Endothelial cell of umbilical vein (primary cell): Measurements from ENCODE around the gene RAP1GAP2. TPM values are rescaled to one million over a fixed set of nuclear protein-coding genes. Genes with fewer than 3 reads are reported as not detected.

Experiments
- BruUV-seq: library from RNA; stranded (reverse); fragments of 400-500 nt; replicated peaks from 2 replicates; lab custom pipeline; 2021; lab: Mats Ljungman, UMichigan
- CTCF ChIA-PET: fragments of 300-600, 350-600 bp; sonication (Branson Sonifier 250); formaldehyde crosslinking; loops from one replicate; lab custom pipeline; 2021; ENCODE audit warnings: antibody characterized with exemption, inconsistent platforms; lab: Charles Lee
- POLR2A ChIA-PET: fragments of 300-600, 350-600 bp; sonication (Branson Sonifier 250); formaldehyde crosslinking; loops from one replicate; lab custom pipeline; 2021; ENCODE audit warnings: antibody characterized with exemption, inconsistent platforms; lab: Charles Lee
- DNase-seq: peaks from one replicate; pipeline ENCODE4 v3.0.0-alpha.2; 2011; ENCODE audit warnings: low read depth, low spot score
- FAIRE-seq: peaks from 2 replicates; lab custom pipeline; 2011; peaks lifted over from hg19 to GRCh38; lab: Jason Lieb, UNC
- H2AFZ ChIP-seq: 2 replicates; pipeline ENCODE4 v1.6.0; 2012; ENCODE audit warnings: low read depth, low read length, control low read depth, inconsistent platforms
- H3K27ac ChIP-seq: 2 replicates; pipeline ENCODE4 v1.5.1; 2011; ENCODE audit warnings: low read depth, mild to moderate bottlenecking, control low read depth, low read length, moderate library complexity; ENCODE audit not compliant: insufficient read depth
- H3K27me3 ChIP-seq, 2 experiments: 2 replicates each; pipeline versions ENCODE4 v1.6.0 to v1.6.1; 2011; ENCODE audit warnings: low read length in 2 of 2, mixed read lengths in 1 of 2; ENCODE audit not compliant: control insufficient read depth in 2 of 2, insufficient read depth in 2 of 2
- H3K36me3 ChIP-seq, 2 experiments: 2 replicates in 1 of 2; 3 replicates in 1 of 2; pipeline ENCODE4 v1.5.1; 2011; ENCODE audit warnings: low read length in 2 of 2, mild to moderate bottlenecking in 1 of 2, moderate library complexity in 1 of 2; ENCODE audit not compliant: control insufficient read depth in 2 of 2, insufficient read depth in 2 of 2; ENCODE audit errors: extremely low read depth in 1 of 2
- H3K4me1 ChIP-seq: 3 replicates; pipeline ENCODE4 v1.5.1; 2011; ENCODE audit warnings: mild to moderate bottlenecking, low read length; ENCODE audit not compliant: control insufficient read depth, insufficient read depth; ENCODE audit errors: extremely low read depth
- H3K4me2 ChIP-seq: 2 replicates; pipeline ENCODE4 v1.6.1; 2011; ENCODE audit warnings: low read length, control low read depth, mixed read lengths; ENCODE audit not compliant: insufficient read depth
- H3K4me3 ChIP-seq, 3 experiments: fragments of 200-600 bp in 1 of 3; sonication (generic), shearing (Covaris generic) in 1 of 3; replicated peaks in 1 of 3; 2 replicates each; pipeline ENCODE4 v1.5.1; 2011 to 2016; ENCODE audit warnings: control low read depth in 3 of 3, low read length in 3 of 3, mild to moderate bottlenecking in 2 of 3, inconsistent platforms in 1 of 3, low read depth in 1 of 3, moderate library complexity in 1 of 3; ENCODE audit not compliant: insufficient read depth in 1 of 3
- H3K79me2 ChIP-seq: 2 replicates; pipeline ENCODE4 v1.6.0; 2012; ENCODE audit warnings: low read length, inconsistent platforms; ENCODE audit not compliant: control insufficient read depth, insufficient read depth
- H3K9ac ChIP-seq: replicated peaks from 2 replicates; pipeline ENCODE3; 2011; ENCODE audit warnings: low read length, control low read depth; ENCODE audit not compliant: insufficient read depth; ENCODE audit errors: extremely low read depth
- H3K9me1 ChIP-seq: replicated peaks from 3 replicates; pipeline ENCODE4 v1.6.0; 2011; ENCODE audit warnings: mild to moderate bottlenecking, low read length; ENCODE audit not compliant: control insufficient read depth, insufficient read depth; ENCODE audit errors: extremely low read depth
- H3K9me3 ChIP-seq: replicated peaks from 2 replicates; pipeline ENCODE4 v1.5.1; 2012; ENCODE audit warnings: low read length, inconsistent platforms; ENCODE audit not compliant: control insufficient read depth, insufficient read depth
- H4K20me1 ChIP-seq: replicated peaks from 2 replicates; pipeline ENCODE3; 2011; ENCODE audit warnings: mild to moderate bottlenecking, low read length; ENCODE audit not compliant: control insufficient read depth, insufficient read depth; ENCODE audit errors: extremely low read depth
- EZH2 ChIP-seq: IDR thresholded peaks from 2 replicates; pipeline ENCODE4 v1.6.1; 2012; ENCODE audit warnings: borderline replicate concordance, low read depth, mild to moderate bottlenecking, moderate library complexity, low read length, inconsistent platforms; ENCODE audit not compliant: severe bottlenecking
- FOS ChIP-seq: IDR thresholded peaks from 2 replicates; pipeline ENCODE4 v1.6.1; 2011; ENCODE audit warnings: mild to moderate bottlenecking, low read length, moderate library complexity, borderline replicate concordance; ENCODE audit not compliant: insufficient read depth
- GATA2 ChIP-seq: IDR thresholded peaks from 2 replicates; pipeline ENCODE4 v1.7.0; 2011; ENCODE audit warnings: low read depth, mild to moderate bottlenecking, moderate library complexity, mixed read lengths, low read length; ENCODE audit not compliant: insufficient read length, insufficient read depth
- JUN ChIP-seq: IDR thresholded peaks from 2 replicates; pipeline ENCODE4 v1.6.1; 2011; ENCODE audit warnings: borderline replicate concordance, low read depth; ENCODE audit not compliant: insufficient read length, insufficient read depth
- MYC ChIP-seq: IDR thresholded peaks from one replicate; pipeline ENCODE4 v1.6.1; 2011; ENCODE audit warnings: mild to moderate bottlenecking, low read depth, low read length
- POLR2A ChIP-seq: IDR thresholded peaks from 2 replicates; pipeline ENCODE4 v1.6.1; 2012; ENCODE audit warnings: low read depth, mild to moderate bottlenecking, control low read depth, low read length
- POLR2AphosphoS5 ChIP-seq: IDR thresholded peaks from 2 replicates; pipeline ENCODE4 v1.6.1; 2012; ENCODE audit warnings: low read depth, mild to moderate bottlenecking, control low read depth, low read length, moderate library complexity; ENCODE audit not compliant: insufficient read depth
- dilution Hi-C: fragments of 300-500 bp; cut with MboI; formaldehyde crosslinking; loops from one replicate; pipeline ENCODE4 v1.15.0; 2019; ENCODE audit warnings: low sequenced_read_pairs; ENCODE audit not compliant: extremely low pct_ligation_motif_present
- intact Hi-C: fragments of 100-400 bp; cut with micrococcal nuclease; formaldehyde crosslinking; loops from one replicate; pipeline ENCODE4 v1.10.0; 2022
- polyA plus RNA-seq, 4 experiments: library from polyadenylated mRNA; depleted of rRNA in 3 of 4; stranded (reverse) in 3 of 4; unstranded in 1 of 4; fragments of >200 nt; gene quantifications; 2 replicates each; pipeline versions ENCODE4 v1.2.1 to v1.2.3, GENCODE V29; 2011 to 2012; ENCODE audit warnings: missing spikeins in 1 of 4
- total RNA-seq: library from RNA; stranded (reverse); gene quantifications from 2 replicates; pipeline ENCODE4 v1.2.3, GENCODE V29; 2021
- TF ChIP-seq, protein P1 (sequence below): IDR thresholded peaks from 2 replicates; pipeline ENCODE4 v1.6.1; 2011; ENCODE audit not compliant: insufficient read depth, insufficient read length
- TF ChIP-seq, protein P2 (sequence below), 2 donors: IDR thresholded peaks; 1 replicate in 1 of 2; 2 replicates in 1 of 2; pipeline ENCODE4 v1.5.1; 2011; ENCODE audit warnings: low read length in 2 of 2, mild to moderate bottlenecking in 2 of 2, moderate library complexity in 2 of 2, control low read depth in 1 of 2, inconsistent platforms in 1 of 2, low read depth in 1 of 2; ENCODE audit not compliant: insufficient read depth in 1 of 2; ENCODE audit errors: extremely low read depth in 1 of 2

Gene RAP1GAP2
- total and polyA plus RNA-seq, 2 donors (not counting 3 experiments of a cell fraction or from before 2014, with no cell fraction given) = 1.4 to 3.6 TPM

DNA sequence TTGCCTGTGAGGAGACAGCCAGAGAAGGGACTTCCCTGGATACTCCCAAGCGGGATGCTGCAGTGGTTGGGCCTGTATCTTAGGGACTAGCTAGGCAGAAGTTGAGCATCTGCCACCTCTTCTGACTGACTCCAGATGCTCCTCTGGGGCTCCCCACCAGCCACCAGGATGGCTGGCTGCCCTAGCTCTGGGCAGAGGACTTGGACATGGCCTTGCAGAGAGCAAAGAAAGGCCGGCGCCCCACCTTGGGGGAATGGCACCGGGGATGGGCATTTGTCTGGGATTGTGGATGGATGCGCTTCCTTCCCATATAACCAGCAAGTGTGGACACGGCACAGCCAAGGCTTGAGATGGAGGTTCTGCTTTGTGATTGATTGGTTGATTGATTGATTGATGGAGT is 198.2 kb downstream of the RAP1GAP2 start:
- FAIRE-seq (no peak), DNase-seq (no peak)
- Histone ChIP-seq H4K20me1 (no peaks in the 10 kb centered on the region), H3K27me3 (no peaks in the 10 kb centered on the region), H3K27ac (no peak overlapping the region), H3K9me1 (no peaks in the 10 kb centered on the region), H3K4me2 (no peak overlapping the region), H3K4me3 (no peak overlapping the region), H2AFZ (no peak overlapping the region), H3K9ac (no peak overlapping the region), H3K4me1 (no peaks in the 10 kb centered on the region), H3K36me3 (no peaks in the 10 kb centered on the region), H3K79me2 (no peaks in the 10 kb centered on the region), H3K9me3 (no peaks in the 10 kb centered on the region)
- CTCF ChIA-PET = interaction anchor here (0.9 to 1.3 kb wide), 2 partner anchors 18 to 146 kb away, joined by 5 to 7 read pairs; no protein-coding TSS in a partner anchor
- dilution Hi-C loops (no loop called here), intact Hi-C loops (no loop called here)
- TF ChIP-seq POLR2A (no peak), EZH2 (no peak), JUN (no peak), GATA2 (no peak), MYC (no peak), POLR2AphosphoS5 (no peak), FOS (no peak)
- TF ChIP-seq, protein P1, sequence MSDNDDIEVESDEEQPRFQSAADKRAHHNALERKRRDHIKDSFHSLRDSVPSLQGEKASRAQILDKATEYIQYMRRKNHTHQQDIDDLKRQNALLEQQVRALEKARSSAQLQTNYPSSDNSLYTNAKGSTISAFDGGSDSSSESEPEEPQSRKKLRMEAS = no peak
- TF ChIP-seq, protein P2, sequence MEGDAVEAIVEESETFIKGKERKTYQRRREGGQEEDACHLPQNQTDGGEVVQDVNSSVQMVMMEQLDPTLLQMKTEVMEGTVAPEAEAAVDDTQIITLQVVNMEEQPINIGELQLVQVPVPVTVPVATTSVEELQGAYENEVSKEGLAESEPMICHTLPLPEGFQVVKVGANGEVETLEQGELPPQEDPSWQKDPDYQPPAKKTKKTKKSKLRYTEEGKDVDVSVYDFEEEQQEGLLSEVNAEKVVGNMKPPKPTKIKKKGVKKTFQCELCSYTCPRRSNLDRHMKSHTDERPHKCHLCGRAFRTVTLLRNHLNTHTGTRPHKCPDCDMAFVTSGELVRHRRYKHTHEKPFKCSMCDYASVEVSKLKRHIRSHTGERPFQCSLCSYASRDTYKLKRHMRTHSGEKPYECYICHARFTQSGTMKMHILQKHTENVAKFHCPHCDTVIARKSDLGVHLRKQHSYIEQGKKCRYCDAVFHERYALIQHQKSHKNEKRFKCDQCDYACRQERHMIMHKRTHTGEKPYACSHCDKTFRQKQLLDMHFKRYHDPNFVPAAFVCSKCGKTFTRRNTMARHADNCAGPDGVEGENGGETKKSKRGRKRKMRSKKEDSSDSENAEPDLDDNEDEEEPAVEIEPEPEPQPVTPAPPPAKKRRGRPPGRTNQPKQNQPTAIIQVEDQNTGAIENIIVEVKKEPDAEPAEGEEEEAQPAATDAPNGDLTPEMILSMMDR (IDR thresholded peaks at IDR 0.05; ENCODE audit: extremely low read depth in 1 of 2, insufficient read depth in 1 of 2, low read depth in 1 of 2, low read length in 2 of 2) = no peak
- POLR2A ChIA-PET = no interaction called here
- BruUV-seq = no TSS peak
